GM18870 (cell line): ENCODE measurements around the gene ENO1.

Experiments
- ATAC-seq: cut with Tn5 transposase; IDR thresholded peaks from one replicate; pipeline ENCODE4 v1.9.1; 2021; ENCODE audit warnings: moderate library complexity; ENCODE audit not compliant: unreplicated experiment

The ENO1 gene

GRCh38 chr1:8871965-8872399, 6.5 kb downstream of the ENO1 start:
- ATAC-seq, result no peak

GRCh38 chr1:8871539-8871935, 6.9 kb downstream of the ENO1 start:
- no peak for ATAC-seq

DNA sequence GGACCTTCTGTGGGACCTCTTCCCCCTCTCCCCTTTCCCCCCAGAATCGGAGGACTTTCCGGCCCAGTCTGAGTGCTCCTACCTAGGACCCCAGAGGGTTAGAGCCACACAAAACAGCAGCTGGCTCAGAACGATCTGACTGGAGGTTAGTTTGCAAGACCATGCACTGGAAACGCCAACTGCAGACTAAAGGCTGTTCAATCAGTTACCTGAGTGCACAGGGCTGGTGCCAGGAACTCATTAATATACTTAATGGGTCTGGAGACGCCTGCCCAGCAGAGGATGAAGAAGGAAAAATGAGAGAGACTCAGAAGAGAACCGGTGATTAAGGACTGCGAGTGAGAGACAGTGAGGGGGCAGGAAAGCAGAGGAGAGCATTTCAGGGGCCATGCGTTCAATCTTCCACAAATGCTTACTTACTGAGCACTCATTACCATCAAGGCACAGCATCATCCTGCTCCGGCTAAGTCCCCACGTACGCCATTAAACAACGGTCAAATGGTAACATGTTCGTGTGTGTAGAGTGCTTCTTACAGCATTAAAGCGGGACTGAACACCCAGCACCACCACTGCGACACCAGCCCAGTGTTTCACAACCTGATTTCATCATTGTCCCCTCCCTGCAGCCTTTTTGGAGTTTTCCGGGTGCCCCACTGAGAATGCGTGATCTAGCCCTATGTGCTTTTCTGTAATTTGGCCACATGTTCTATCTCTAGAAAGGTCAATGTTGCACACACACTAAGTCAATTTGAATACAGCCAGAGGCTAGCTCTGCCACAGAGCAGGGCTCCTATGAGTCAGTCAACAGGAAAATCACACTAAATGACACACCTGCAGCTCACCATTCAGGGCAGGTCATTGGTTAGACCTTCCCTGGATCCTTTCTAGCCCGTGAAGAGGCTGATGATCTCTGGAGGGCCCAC, 7.6 kb downstream of the ENO1 start:
- no peak for ATAC-seq

DNA sequence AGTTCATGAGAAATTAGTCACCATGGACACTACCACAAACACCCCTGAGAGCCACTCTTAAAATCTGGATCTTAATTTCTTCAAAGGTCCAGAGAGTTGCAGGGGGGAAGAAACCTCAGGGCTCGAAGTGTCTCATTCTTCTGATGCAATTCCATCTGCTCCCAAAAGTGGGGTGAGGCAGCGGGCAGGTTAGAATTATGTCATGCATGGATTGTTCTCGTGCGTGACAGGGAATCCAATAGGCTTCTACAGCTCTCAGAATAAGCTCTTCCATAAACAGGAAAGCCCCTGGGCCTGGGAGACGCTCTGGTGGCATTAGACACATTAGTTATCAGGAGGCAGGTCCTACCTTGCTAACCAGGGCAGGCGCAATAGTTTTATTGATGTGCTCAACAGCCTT, 8.4 kb downstream of the ENO1 start:
- ATAC-seq, result no peak

DNA sequence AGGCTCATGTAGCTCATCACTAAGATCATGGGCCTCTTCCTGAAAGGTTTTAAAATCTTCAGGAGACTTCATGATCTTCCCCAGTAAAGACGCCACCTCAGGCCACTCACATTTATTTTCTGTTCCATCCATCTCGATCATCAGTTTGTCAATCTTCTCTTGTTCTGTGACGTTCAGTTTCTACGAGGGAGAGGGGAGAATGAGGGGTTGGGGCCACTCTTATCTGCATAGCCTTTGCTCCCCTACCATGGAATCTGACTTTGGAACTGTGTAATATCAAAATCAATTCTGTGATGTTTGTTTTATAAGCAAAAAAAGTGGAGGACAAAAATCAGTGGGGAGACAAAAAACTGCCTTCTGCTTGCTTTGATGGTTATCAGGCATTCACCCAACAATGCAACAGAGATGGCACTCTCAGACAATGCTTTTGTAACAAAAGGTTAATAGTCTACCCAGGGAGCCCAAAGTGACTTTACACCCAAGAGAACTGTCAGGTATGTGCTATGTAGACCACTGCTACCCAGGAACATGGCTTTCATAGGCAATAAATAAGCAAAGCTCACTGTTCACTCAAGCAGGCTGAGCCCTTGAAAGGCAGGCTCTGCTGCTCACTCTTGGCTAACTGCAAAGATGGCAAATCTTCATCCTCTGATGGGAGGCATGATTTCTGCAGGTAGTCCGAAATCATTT, 10.5 kb downstream of the ENO1 start:
- ATAC-seq, result no peak

GRCh38 chr1:8866792-8867415, 11.6 kb downstream of the ENO1 start:
- ATAC-seq, result no peak

- no peak for ATAC-seq
Observed at GRCh38 chr1:8866173-8866791, 12.2 kb downstream of the ENO1 start.

DNA sequence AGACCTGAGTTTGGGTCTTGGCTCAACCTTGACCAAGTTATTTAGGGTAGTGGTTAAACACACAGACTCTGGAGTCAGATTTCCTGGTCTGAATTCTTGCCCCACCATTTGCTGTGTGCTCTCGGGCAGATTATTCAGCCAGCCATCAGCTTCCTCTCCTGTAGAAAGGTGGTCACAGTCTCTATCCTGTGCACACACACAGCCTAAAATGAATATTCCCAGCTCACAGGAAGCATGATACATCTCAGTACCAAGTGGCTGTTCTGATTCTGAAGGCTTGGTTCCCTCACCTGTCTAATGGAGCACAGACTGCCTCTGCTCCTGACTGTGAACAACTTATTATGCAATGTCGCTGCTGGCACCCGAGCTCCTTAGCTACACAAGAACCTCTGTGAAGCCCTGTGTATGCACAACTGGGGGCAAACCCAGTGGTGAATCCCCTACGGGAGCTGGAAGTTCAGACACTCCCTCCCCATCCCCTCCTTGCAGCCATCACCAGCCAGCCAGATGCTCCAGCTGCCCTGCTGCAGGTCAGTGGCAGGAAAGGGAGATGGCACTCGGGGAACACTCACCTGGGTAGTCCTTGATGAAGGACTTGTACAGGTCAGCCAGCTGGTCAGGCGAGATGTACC, 13.7 kb downstream of the ENO1 start:
- no peak for ATAC-seq

GRCh38 chr1:8863794-8864233, 14.7 kb downstream of the ENO1 start:
- ATAC-seq, result no peak

DNA sequence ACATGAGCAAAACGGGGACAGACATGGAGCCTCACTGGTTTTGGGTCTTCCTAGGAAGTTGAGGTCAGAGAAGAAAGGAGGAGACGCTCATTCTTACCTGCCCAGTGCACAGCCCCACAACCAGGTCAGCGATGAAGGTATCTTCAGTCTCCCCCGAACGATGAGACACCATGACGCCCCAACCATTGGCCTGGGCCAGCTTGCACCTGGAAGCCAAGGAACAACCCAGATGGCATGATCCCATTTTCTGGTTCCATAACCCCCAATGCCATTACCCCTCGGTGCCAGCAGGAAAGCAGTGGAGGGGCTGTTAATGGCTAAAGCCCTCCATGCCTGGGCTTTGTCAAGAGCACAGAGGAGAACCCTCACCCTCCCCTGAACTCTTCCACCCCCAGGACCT, 15.3 kb downstream of the ENO1 start:
- no peak for ATAC-seq

DNA sequence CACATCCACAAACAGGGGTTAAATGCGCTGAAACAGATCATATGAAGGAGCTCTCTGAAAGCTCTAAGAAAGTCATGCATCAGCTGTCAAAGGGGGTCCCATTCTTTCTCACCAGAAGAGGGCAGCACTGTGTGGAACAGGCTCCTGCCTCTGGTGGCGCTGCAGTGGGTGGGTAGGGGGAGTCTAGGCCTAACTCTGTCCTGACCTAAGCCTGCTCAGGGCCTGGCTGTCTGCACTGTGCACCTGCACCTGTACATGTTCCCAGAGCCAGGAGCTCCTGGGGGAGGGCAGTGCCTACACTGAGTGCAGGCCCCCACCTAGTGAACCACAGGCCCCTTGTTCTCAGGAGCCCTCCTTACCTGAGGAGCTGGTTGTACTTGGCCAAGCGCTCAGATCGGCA, 16.0 kb downstream of the ENO1 start:
- no peak for ATAC-seq

DNA sequence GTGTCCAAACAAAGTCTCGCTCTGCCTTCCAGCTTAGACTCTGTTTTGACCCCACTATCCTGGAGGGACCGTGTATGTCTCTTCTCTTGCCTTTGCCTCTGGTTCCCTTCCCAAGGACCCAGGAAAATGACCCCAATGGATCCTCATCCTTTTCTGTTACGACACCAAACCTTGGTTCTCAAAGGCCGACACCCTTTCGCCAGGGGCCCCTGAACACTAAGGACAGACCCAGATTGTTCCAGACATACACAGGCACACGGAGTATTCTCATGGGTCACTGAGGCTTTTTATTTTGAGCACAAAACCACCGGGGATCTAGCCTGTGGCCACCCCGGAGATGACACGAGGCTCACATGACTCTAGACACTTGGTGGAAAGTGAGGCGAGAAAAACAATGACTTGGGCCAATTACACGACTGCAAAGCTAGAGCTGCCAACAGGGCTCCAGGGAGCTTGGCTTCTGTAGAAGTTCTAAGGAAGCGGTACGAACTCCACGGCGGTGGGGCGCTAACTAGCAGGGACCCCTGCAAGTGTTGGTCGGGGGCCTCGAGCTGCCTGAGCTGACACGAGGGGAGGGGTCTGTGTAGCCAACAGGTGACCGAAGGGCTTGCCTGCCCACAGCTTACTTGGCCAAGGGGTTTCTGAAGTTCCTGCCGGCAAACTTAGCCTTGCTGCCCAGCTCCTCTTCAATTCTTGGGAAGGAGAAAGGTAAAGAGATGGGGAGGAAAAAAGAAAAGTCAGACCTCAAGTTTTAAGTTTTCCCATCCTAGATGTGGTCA, 17.6 kb downstream of the ENO1 start:
- no peak for ATAC-seq

- ATAC-seq, result no peak
Observed at GRCh38 chr1:8858888-8859706, 19.4 kb downstream of the ENO1 start.

DNA sequence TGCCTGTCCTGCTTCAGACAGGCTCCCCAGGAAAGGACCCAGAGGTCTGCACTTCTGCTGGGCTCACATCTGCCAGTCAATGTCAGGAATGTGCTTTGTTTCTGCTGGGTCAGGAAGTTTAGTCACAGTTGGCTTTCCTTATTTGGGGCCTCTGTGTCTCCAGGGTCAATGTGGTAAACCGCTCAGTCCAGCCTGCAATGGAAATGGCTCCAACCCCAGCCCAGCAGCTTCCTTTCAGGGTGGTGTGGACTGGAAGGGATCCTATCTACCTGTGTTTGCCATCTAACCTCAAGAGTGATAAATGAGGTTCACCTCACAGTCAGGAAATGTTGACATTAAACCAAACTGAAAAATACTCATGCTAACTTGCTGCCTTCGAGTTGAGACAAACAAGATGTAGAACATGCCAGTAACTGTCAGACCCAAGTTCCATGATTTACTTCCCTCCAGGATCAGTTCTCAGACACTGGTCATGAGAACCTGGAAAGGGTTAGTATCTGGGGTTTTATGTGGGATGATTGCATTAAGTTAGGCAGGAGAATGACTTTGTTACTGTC, 20.3 kb downstream of the ENO1 start:
- ATAC-seq, result no peak

GRCh38 chr1:8856689-8857412, 21.6 kb downstream of the ENO1 start:
- ATAC-seq, result no peak

GRCh38 chr1:8854240-8854639, 24.2 kb downstream of the ENO1 start:
- ATAC-seq, result no peak

DNA sequence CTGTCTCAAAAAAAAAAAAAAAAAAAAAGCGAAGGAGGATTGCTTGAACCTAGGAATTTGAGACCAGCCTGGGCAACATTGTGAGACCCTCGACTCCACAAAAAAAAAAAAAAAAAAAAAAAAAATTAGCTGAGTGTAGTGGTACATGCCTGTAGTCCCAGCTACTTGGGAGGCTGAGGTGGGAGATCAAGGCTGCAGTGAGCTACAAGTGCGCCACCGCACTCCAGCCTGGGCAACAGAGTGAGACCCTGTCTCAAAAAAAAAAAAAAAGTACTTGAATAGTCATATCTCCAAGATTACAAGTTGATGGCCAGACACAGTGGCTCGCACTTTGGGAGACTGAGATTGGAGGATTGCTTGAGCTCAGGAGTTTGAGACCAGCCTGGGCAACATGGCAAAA, 27.4 kb downstream of the ENO1 start:
- no peak for ATAC-seq

GRCh38 chr1:8848663-8849386, 29.7 kb downstream of the ENO1 start:
- no peak for ATAC-seq
